ENCODE data around the gene VCAN. TPM values are rescaled to one million over a fixed set of nuclear protein-coding genes. Genes with fewer than 3 reads are reported as not detected.

Gene VCAN
- total and polyA plus RNA-seq, 2 of the 4 experiments (the other 2 are of a cell fraction) = 45.3 to 158 TPM

GRCh38 chr5:83570916-83571315, 99.4 kb downstream of the VCAN start:
- POLR2A ChIA-PET (ENCODE audit: unreplicated experiment) = no interaction called here
- no CpG with 5 or more reads among the region's 2 CpGs for WGBS, 2 experiments (ENCODE audit: extremely low coverage in 2 of 2, insufficient read length in 1 of 2)

More at GRCh38 chr5:83570916-83571315, 99.4 kb downstream of the VCAN start:
- peaks cover 9% of the 10 kb centered on the region for H3K36me3 ChIP-seq (ENCODE audit: control insufficient read depth, insufficient read depth, low read length)
- CTCF ChIA-PET = interaction anchor here (0.6 kb wide), 1 partner anchor 141 kb away, joined by 3 read pairs; no protein-coding TSS in a partner anchor
- no peaks in the 10 kb centered on the region for H4K20me1 ChIP-seq (ENCODE audit: insufficient read depth, low read length)
- dilution Hi-C loops (cut with HindIII; ENCODE audit: low sequenced_read_pairs, unreplicated experiment) (no loop called here), intact Hi-C loops (cut with micrococcal nuclease) (no loop called here), in situ Hi-C loops (cut with MboI; ENCODE audit: low sequenced_read_pairs) (loop anchor here (25.0 kb wide), 1 partner anchor 484 kb away; the partner anchor contains the start of genes TMEM167A and XRCC4)
- no peaks in the 10 kb centered on the region for H3K9me1 ChIP-seq (ENCODE audit: insufficient read depth, low read length)
- no peak overlapping the region for H2BK20ac ChIP-seq (ENCODE audit: low read depth, low read length)
- H3K4ac ChIP-seq (ENCODE audit: low read depth, low read length) = no peak overlapping the region
- no peak overlapping the region for H2AFZ ChIP-seq (replicated peaks; ENCODE audit: low read length, poor library complexity)
- DNase-seq (peak; percentile 54), ATAC-seq (ENCODE audit: low read depth) (no peak)
- no peaks in the 10 kb centered on the region for H3K27me3 ChIP-seq (ENCODE audit: control insufficient read depth, insufficient read depth, low read length)
- H2AK5ac ChIP-seq (ENCODE audit: low read depth, low read length) = no peak overlapping the region
- H3K4me1 ChIP-seq (ENCODE audit: control insufficient read depth, insufficient read depth, low read length) = peaks cover 2% of the 10 kb centered on the region
- no peak overlapping the region for H3K18ac ChIP-seq (ENCODE audit: low read depth, low read length)
- no peak overlapping the region for H3K4me2 ChIP-seq (ENCODE audit: low read depth, low read length)
- no peak overlapping the region for H3K14ac ChIP-seq (replicated peaks; ENCODE audit: low read depth, low read length)
- no peak overlapping the region for H3K4me3 ChIP-seq (ENCODE audit: insufficient read depth, low read depth, low read length)
- TF ChIP-seq RFX5 (IDR thresholded peaks at IDR 0.05; ENCODE audit: low read depth, low read length) = no peak
- TF ChIP-seq, protein P1, sequence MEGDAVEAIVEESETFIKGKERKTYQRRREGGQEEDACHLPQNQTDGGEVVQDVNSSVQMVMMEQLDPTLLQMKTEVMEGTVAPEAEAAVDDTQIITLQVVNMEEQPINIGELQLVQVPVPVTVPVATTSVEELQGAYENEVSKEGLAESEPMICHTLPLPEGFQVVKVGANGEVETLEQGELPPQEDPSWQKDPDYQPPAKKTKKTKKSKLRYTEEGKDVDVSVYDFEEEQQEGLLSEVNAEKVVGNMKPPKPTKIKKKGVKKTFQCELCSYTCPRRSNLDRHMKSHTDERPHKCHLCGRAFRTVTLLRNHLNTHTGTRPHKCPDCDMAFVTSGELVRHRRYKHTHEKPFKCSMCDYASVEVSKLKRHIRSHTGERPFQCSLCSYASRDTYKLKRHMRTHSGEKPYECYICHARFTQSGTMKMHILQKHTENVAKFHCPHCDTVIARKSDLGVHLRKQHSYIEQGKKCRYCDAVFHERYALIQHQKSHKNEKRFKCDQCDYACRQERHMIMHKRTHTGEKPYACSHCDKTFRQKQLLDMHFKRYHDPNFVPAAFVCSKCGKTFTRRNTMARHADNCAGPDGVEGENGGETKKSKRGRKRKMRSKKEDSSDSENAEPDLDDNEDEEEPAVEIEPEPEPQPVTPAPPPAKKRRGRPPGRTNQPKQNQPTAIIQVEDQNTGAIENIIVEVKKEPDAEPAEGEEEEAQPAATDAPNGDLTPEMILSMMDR (conservative IDR thresholded peaks at IDR 0.05; ENCODE audit: low read depth, low read length) = no peak
- TF ChIP-seq MAZ (IDR thresholded peaks at IDR 0.05; ENCODE audit: borderline replicate concordance, low read depth, low read length) = no peak
- no peak for TF ChIP-seq POLR2A (IDR thresholded peaks at IDR 0.05; ENCODE audit: low read depth, low read length)
- TF ChIP-seq NFE2L2 (IDR thresholded peaks at IDR 0.05; ENCODE audit: low read depth, low read length) = no peak
- TF ChIP-seq, protein P2, sequence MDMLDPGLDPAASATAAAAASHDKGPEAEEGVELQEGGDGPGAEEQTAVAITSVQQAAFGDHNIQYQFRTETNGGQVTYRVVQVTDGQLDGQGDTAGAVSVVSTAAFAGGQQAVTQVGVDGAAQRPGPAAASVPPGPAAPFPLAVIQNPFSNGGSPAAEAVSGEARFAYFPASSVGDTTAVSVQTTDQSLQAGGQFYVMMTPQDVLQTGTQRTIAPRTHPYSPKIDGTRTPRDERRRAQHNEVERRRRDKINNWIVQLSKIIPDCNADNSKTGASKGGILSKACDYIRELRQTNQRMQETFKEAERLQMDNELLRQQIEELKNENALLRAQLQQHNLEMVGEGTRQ (IDR thresholded peaks at IDR 0.05; ENCODE audit: low read depth, low read length) = no peak
- TF ChIP-seq RAD21 (IDR thresholded peaks at IDR 0.05; ENCODE audit: low read length) = no peak
- H2BK120ac ChIP-seq (ENCODE audit: low read depth, low read length) = no peak overlapping the region
- H3K9me3 ChIP-seq (ENCODE audit: control insufficient read depth, insufficient read depth, low read length) = no peaks in the 10 kb centered on the region
- H3K23ac ChIP-seq (ENCODE audit: low read depth, low read length) = no peak overlapping the region
- H2BK5ac ChIP-seq (ENCODE audit: low read depth, low read length, poor library complexity, severe bottlenecking) = no peak overlapping the region
- H4K5ac ChIP-seq (ENCODE audit: low read depth, low read length) = no peak overlapping the region
- H2AK9ac ChIP-seq (replicated peaks; ENCODE audit: low read depth, low read length, poor library complexity) = no peak overlapping the region
- no peak overlapping the region for H4K8ac ChIP-seq (ENCODE audit: low read depth in 2 of 2, low read length in 2 of 2)
- no peak overlapping the region for H4K91ac ChIP-seq (ENCODE audit: insufficient read depth, low read depth, low read length)
- no peak overlapping the region for H3K9ac ChIP-seq (ENCODE audit: low read depth, low read length)
- no peak overlapping the region for H3K56ac ChIP-seq (ENCODE audit: extremely low read depth, insufficient read depth, low read length)
- no peak overlapping the region for H3K27ac ChIP-seq (ENCODE audit: insufficient read depth, low read length)
- BruUV-seq (replicated peaks) = no TSS peak
- H2BK15ac ChIP-seq (ENCODE audit: low read depth, low read length) = no peak overlapping the region
- H3K79me1 ChIP-seq (ENCODE audit: low read depth in 1 of 2, low read length in 2 of 2) = peaks cover 5 to 8% of the 10 kb centered on the region in 2 experiments; a peak in 2 of 4 replicates

Measured in IMR-90 (cell line).